Stimulated activated CD8-positive, alpha-beta memory T cell treated with anti-CD3 and anti-CD28 coated beads, Interleukin-15, amount 100 ng/mL, for 1 hour (primary cell): Measurements from ENCODE around the gene NPPC.
"Not testable (repeated sequence)": the region's sequence is repeated elsewhere in the genome, so short reads cannot be mapped to it uniquely, and the experiment has no call there.

ENCODE experiments used
- DNase-seq: peaks from one replicate; pipeline ENCODE4 v3.0.0-alpha.2; 2020; ENCODE audit warnings: low read depth

NPPC gene

GRCh38 chr2:231884438-231885140 is 41.6 kb downstream of the NPPC start:
- no peak for DNase-seq

- DNase-seq, result no peak
Measured at GRCh38 chr2:231883468-231883881, 42.7 kb downstream of the NPPC start.

GRCh38 chr2:231882646-231883045 is 43.5 kb downstream of the NPPC start:
- DNase-seq, result no peak

- DNase-seq, result not testable (repeated sequence)
Measured at GRCh38 chr2:231880371-231880770, 45.8 kb downstream of the NPPC start.

GRCh38 chr2:231879216-231879615 is 47.0 kb downstream of the NPPC start:
- no peak for DNase-seq

GRCh38 chr2:231877533-231878456 is 48.4 kb downstream of the NPPC start:
- DNase-seq, result no peak

GRCh38 chr2:231874944-231875343 is 51.3 kb downstream of the NPPC start:
- no peak for DNase-seq
